Activated CD8-positive, alpha-beta T cell treated with anti-CD3 and anti-CD28 coated beads for 36 hours (primary cell): ENCODE results near the gene ADGRG2. TPM values are rescaled to one million over a fixed set of nuclear protein-coding genes. Genes with fewer than 3 reads are reported as not detected.

ENCODE experiments used
- ATAC-seq: fragments of 200-7000 bp; cut with Tn5 transposase; one replicate; pipeline ENCODE4 v1.10.0; 2021; ENCODE audit warnings: mild to moderate bottlenecking, moderate library complexity
- CTCF ChIA-PET: fragments of 350-600 bp; sonication (Branson Sonifier 250); formaldehyde crosslinking; loops from one replicate; lab custom pipeline; 2021; ENCODE audit warnings: antibody characterized with exemption; lab: Charles Lee
- POLR2A ChIA-PET: fragments of 350-600 bp; sonication (Branson Sonifier 250); formaldehyde crosslinking; loops from one replicate; lab custom pipeline; 2021; ENCODE audit warnings: antibody characterized with exemption; lab: Charles Lee
- DNase-seq: peaks from one replicate; pipeline ENCODE4 v3.0.0-alpha.2; 2020
- H3K27ac Mint-ChIP-seq: one replicate; pipeline ENCODE4 v1.8.0; 2021; ENCODE audit warnings: mild to moderate bottlenecking, mixed read lengths
- H3K27me3 Mint-ChIP-seq: one replicate; pipeline ENCODE4 v1.8.0; 2021; ENCODE audit warnings: mixed read lengths
- H3K36me3 Mint-ChIP-seq: one replicate; pipeline ENCODE4 v1.8.0; 2021; ENCODE audit warnings: low read depth, mixed read lengths
- H3K4me1 Mint-ChIP-seq: one replicate; pipeline ENCODE4 v1.8.0; 2021; ENCODE audit warnings: low read depth, mixed read lengths
- H3K4me3 Mint-ChIP-seq: one replicate; pipeline ENCODE4 v1.8.0; 2021; ENCODE audit warnings: mild to moderate bottlenecking, moderate library complexity, mixed read lengths
- H3K9me3 Mint-ChIP-seq: one replicate; pipeline ENCODE4 v1.8.0; 2021; ENCODE audit warnings: mixed read lengths
- CTCF ChIP-seq: fragments of 200-600 bp; IDR thresholded peaks from one replicate; pipeline ENCODE4 v1.8.0; 2022; ENCODE audit warnings: antibody characterized with exemption, mild to moderate bottlenecking
- intact Hi-C: fragments of 100-400 bp; cut with micrococcal nuclease; formaldehyde crosslinking; loops from one replicate; pipeline ENCODE4 v1.10.0; 2022
- total RNA-seq, 2 experiments: library from RNA; stranded (reverse); gene quantifications; one replicate each; pipeline ENCODE4 v1.2.3, GENCODE V29; 2021

ADGRG2 gene
- total RNA-seq, 2 experiments from 2014 or later: not detected

GRCh38 chrX:19091596-19091995 is 30.7 kb downstream of the ADGRG2 start:
- POLR2A ChIA-PET: no interaction called here
- no peak for DNase-seq
- Mint-ChIP-seq H3K27me3 (no peaks in the 10 kb centered on the region), H3K4me1 (no peaks in the 10 kb centered on the region), H3K4me3 (no peak overlapping the region), H3K9me3 (peaks cover 8% of the 10 kb centered on the region), H3K27ac (no peak overlapping the region), H3K36me3 (peaks cover 2% of the 10 kb centered on the region)
- TF ChIP-seq CTCF: no peak
- CTCF ChIA-PET: no interaction called here
- ATAC-seq: no peak
- intact Hi-C loops: no loop called here

DNA sequence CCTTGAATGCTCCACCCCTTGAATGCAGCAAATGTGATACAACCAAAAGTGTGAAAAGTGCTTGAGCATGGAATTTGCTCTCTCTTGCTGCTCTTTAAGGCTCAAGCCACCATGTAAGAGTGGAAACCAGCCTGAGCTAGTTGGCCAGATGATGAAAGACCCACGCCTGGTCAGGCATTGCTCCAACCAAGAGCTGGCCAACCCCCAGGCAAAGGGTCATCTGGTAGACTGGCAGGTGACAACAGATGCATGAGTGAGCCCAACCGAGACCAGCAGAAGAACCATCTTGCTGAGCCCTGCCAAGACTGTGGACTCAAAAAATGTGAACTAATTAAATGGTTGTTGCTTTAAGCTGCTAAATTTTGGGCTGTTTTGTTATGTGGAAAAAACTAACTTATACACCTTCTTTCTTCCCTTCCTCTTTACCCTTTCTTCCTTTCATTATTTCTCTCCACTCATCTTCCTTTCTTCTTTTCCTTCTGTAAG is 32.7 kb downstream of the ADGRG2 start:
- ATAC-seq (no peak), DNase-seq (no peak)
- Mint-ChIP-seq H3K4me3 (no peak overlapping the region), H3K27ac (no peak overlapping the region), H3K36me3 (peaks cover 2% of the 10 kb centered on the region), H3K27me3 (no peaks in the 10 kb centered on the region), H3K4me1 (no peaks in the 10 kb centered on the region), H3K9me3 (peaks cover 8% of the 10 kb centered on the region)
- ChIA-PET CTCF (no interaction called here), POLR2A (no interaction called here)
- intact Hi-C loops: no loop called here
- TF ChIP-seq CTCF: no peak

DNA sequence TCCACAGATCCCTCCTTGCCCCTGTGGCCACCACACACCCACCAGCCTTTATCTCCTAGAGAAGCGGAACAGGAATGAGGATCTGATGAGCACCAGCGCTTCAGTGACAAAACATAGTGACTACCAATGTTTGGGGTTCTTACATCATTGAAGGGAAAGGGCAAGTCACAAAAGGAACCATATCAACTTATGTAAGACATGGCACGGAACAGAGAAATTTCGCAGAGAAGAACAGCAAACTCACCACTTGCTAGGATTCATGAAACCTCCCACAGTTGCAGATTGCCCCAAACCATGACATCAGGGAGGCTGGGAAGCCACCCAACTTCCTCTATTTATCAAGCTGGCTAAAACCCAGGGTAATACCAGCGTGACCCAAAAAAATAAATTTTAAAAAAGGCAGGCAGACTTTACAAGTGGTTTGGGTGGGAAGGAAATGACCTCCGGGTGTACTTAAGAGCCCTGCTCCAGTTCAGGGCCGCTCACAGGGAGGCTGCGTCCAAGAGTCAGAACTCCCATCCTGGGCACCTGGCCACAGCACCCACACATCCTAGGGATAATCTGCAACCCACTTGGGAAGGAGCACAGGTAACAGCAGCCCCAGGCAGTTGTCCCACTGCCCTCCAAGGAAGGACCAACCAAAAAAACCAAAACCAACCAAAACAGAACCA is 36.0 kb downstream of the ADGRG2 start:
- no peaks in the 10 kb centered on the region for H3K27me3 Mint-ChIP-seq
- intact Hi-C loops: no loop called here

DNA sequence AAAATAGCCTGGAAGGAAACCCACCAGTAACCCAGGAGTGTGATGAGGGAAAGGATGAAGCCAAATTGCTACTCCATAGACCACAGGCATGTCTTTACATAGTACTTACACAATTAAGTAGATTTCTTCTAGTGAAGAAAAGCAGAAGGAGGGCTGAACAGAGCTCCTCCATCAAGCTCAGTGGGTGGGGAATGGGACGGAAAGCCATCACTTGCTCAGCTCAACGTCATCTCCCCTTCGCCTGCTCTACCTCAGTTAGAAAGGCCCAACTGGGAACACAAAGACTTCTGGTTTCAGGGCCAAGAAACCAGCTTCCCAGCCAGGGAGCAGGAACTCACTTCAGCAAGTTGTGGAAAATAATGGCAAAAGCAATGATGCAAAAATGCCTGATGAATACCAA is 36.6 kb downstream of the ADGRG2 start:
- no peak overlapping the region for H3K4me3 Mint-ChIP-seq
- CTCF ChIA-PET: no interaction called here
- no peaks in the 10 kb centered on the region for H3K27me3 Mint-ChIP-seq
- ATAC-seq (no peak), DNase-seq (no peak)
- H3K27ac Mint-ChIP-seq: no peak overlapping the region
- POLR2A ChIA-PET: no interaction called here
- no peaks in the 10 kb centered on the region for H3K4me1 Mint-ChIP-seq
- intact Hi-C loops: no loop called here
- H3K36me3 Mint-ChIP-seq: peaks cover 2% of the 10 kb centered on the region
- no peak for TF ChIP-seq CTCF
- peaks cover 8% of the 10 kb centered on the region for H3K9me3 Mint-ChIP-seq

More for the DNA sequence above, 36.0 kb downstream of the ADGRG2 start:
- no peaks in the 10 kb centered on the region for H3K4me1 Mint-ChIP-seq
- H3K9me3 Mint-ChIP-seq: peaks cover 8% of the 10 kb centered on the region
- no peak for DNase-seq
- no peak for TF ChIP-seq CTCF
- ChIA-PET CTCF (no interaction called here), POLR2A (no interaction called here)
- no peak overlapping the region for H3K27ac Mint-ChIP-seq
- H3K4me3 Mint-ChIP-seq: no peak overlapping the region
- no peak for ATAC-seq
- peaks cover 2% of the 10 kb centered on the region for H3K36me3 Mint-ChIP-seq

- Mint-ChIP-seq H3K9me3 (no peaks in the 10 kb centered on the region), H3K4me3 (no peak overlapping the region), H3K27me3 (no peaks in the 10 kb centered on the region), H3K4me1 (no peaks in the 10 kb centered on the region), H3K36me3 (no peaks in the 10 kb centered on the region), H3K27ac (no peak overlapping the region)
- intact Hi-C loops: no loop called here
- DNase-seq (no peak), ATAC-seq (no peak)
- TF ChIP-seq CTCF: no peak
- POLR2A ChIA-PET: no interaction called here
- CTCF ChIA-PET: no interaction called here
These were observed 46.5 kb downstream of the ADGRG2 start for GRCh38 chrX:19075754-19076153.
